WTC11 (cell line): Measurements from ENCODE around the gene GINS1. TPM values are rescaled to one million over a fixed set of nuclear protein-coding genes. Genes with fewer than 3 reads are reported as not detected.

Experiments
- ATAC-seq: fragments of 200-7000 bp; cut with Tn5 transposase; 2 replicates; pipeline ENCODE4 v1.10.0; 2021; ENCODE audit warnings: mild to moderate bottlenecking, moderate library complexity
- CTCF ChIA-PET: fragments of 300-600 bp; sonication (Branson Sonifier 250); formaldehyde crosslinking; loops from one replicate; lab custom pipeline; 2021; ENCODE audit warnings: antibody characterized with exemption; lab: Charles Lee
- POLR2A ChIA-PET: fragments of 350-600 bp; sonication (Branson Sonifier 250); formaldehyde crosslinking; loops from one replicate; lab custom pipeline; 2021; ENCODE audit warnings: antibody characterized with exemption; lab: Charles Lee
- DNase-seq: peaks from one replicate; pipeline ENCODE4 v3.0.0; 2021; ENCODE audit warnings: low spot score
- H3K27ac Mint-ChIP-seq: 2 replicates; pipeline ENCODE4 v1.8.0; 2021; ENCODE audit warnings: mixed read lengths
- H3K27me3 Mint-ChIP-seq: 2 replicates; pipeline ENCODE4 v1.8.0; 2021; ENCODE audit warnings: low read depth, mild to moderate bottlenecking, moderate library complexity, mixed read lengths
- H3K36me3 Mint-ChIP-seq: 2 replicates; pipeline ENCODE4 v1.8.0; 2021; ENCODE audit warnings: mixed read lengths
- H3K4me1 Mint-ChIP-seq: 2 replicates; pipeline ENCODE4 v1.8.0; 2022; ENCODE audit warnings: mixed read lengths
- H3K4me3 Mint-ChIP-seq: 2 replicates; pipeline ENCODE4 v1.8.0; 2021; ENCODE audit warnings: mild to moderate bottlenecking, moderate library complexity, mixed read lengths
- H3K9me3 Mint-ChIP-seq: 2 replicates; pipeline ENCODE4 v1.8.0; 2021; ENCODE audit warnings: mixed read lengths
- CREB1 ChIP-seq: sonication (generic); formaldehyde crosslinking; IDR thresholded peaks from 2 replicates; pipeline ENCODE4 v1.8.0; 2023; ENCODE audit warnings: mild to moderate bottlenecking, missing genetic modification reagents
- EMX1 ChIP-seq: fragments of 250-450 bp; sonication (Bioruptor Pico); IDR thresholded peaks from 2 replicates; pipeline ENCODE4 v1.8.0; 2021; ENCODE audit warnings: mild to moderate bottlenecking
- FOXP1 ChIP-seq: sonication (generic); formaldehyde crosslinking; IDR thresholded peaks from 2 replicates; pipeline ENCODE4 v1.8.0; 2022; ENCODE audit warnings: missing genetic modification reagents, mild to moderate bottlenecking, moderate library complexity, borderline replicate concordance
- HMGA2 ChIP-seq: fragments of 250-450 bp; sonication (Bioruptor Pico); IDR thresholded peaks from 2 replicates; pipeline ENCODE4 v1.4.0; 2021; ENCODE audit warnings: mild to moderate bottlenecking, moderate library complexity
- KAT7 ChIP-seq: sonication (generic); formaldehyde crosslinking; IDR thresholded peaks from 2 replicates; pipeline ENCODE4 v1.8.1; 2023; ENCODE audit warnings: missing genetic modification reagents, mild to moderate bottlenecking, borderline replicate concordance
- NFATC4 ChIP-seq: fragments of 250-450 bp; sonication (Bioruptor Pico); IDR thresholded peaks from 2 replicates; pipeline ENCODE4 v1.9.0; 2021; ENCODE audit warnings: mild to moderate bottlenecking
- NFYB ChIP-seq: sonication (generic); formaldehyde crosslinking; conservative IDR thresholded peaks from 2 replicates; pipeline ENCODE4 v1.8.0; 2022; ENCODE audit warnings: low read depth, missing genetic modification reagents
- RELA ChIP-seq: sonication (generic); formaldehyde crosslinking; IDR thresholded peaks from 2 replicates; pipeline ENCODE4 v1.8.1; 2022; ENCODE audit warnings: missing genetic modification reagents, mild to moderate bottlenecking, borderline replicate concordance
- RORB ChIP-seq: fragments of 250-450 bp; sonication (Bioruptor Pico); IDR thresholded peaks from 2 replicates; pipeline ENCODE4 v1.9.0; 2021; ENCODE audit warnings: mild to moderate bottlenecking
- SMAD4 ChIP-seq: sonication (generic); formaldehyde crosslinking; IDR thresholded peaks from 2 replicates; pipeline ENCODE4 v1.8.0; 2022; ENCODE audit warnings: mild to moderate bottlenecking, missing genetic modification reagents
- SOX15 ChIP-seq: fragments of 250-450 bp; sonication (Bioruptor Pico); IDR thresholded peaks from 2 replicates; pipeline ENCODE4 v1.9.0; 2021; ENCODE audit warnings: mild to moderate bottlenecking
- TEAD1 ChIP-seq: sonication (generic); formaldehyde crosslinking; IDR thresholded peaks from 2 replicates; pipeline ENCODE4 v1.8.0; 2022; ENCODE audit warnings: mild to moderate bottlenecking, missing genetic modification reagents
- ZNF219 ChIP-seq: sonication (generic); formaldehyde crosslinking; IDR thresholded peaks from 2 replicates; pipeline ENCODE4 v1.8.0; 2023; ENCODE audit warnings: missing genetic modification reagents, mild to moderate bottlenecking, borderline replicate concordance
- ZNF396 ChIP-seq: fragments of 250-450 bp; sonication (Bioruptor Pico); IDR thresholded peaks from 2 replicates; pipeline ENCODE4 v1.8.0; 2021; ENCODE audit warnings: mild to moderate bottlenecking, moderate library complexity, borderline replicate concordance
- ZNF532 ChIP-seq: fragments of 250-450 bp; sonication (Bioruptor Pico); IDR thresholded peaks from 2 replicates; pipeline ENCODE4 v1.9.0; 2021; ENCODE audit warnings: mild to moderate bottlenecking, borderline replicate concordance
- ZNF671 ChIP-seq: fragments of 250-450 bp; sonication (Bioruptor Pico); IDR thresholded peaks from 2 replicates; pipeline ENCODE4 v1.8.0; 2021; ENCODE audit warnings: mild to moderate bottlenecking
- total RNA-seq: library from RNA; stranded (reverse); gene quantifications from 3 replicates; pipeline ENCODE4 v1.2.3, GENCODE V29; 2021
- TF ChIP-seq, protein P1 (sequence below): sonication (generic); formaldehyde crosslinking; IDR thresholded peaks from 2 replicates; pipeline ENCODE4 v1.8.0; 2022; ENCODE audit warnings: mild to moderate bottlenecking, missing genetic modification reagents
- TF ChIP-seq, protein P2 (sequence below): fragments of 250-450 bp; sonication (Bioruptor Pico); IDR thresholded peaks from 2 replicates; pipeline ENCODE4 v1.9.0; 2021; ENCODE audit warnings: moderate library complexity, mild to moderate bottlenecking, inconsistent platforms, borderline replicate concordance
- TF ChIP-seq, protein P3 (sequence below): sonication (generic); formaldehyde crosslinking; IDR thresholded peaks from 2 replicates; pipeline ENCODE4 v1.8.1; 2023; ENCODE audit warnings: mild to moderate bottlenecking, missing genetic modification reagents, moderate library complexity
- TF ChIP-seq, protein P4 (sequence below): fragments of 250-450 bp; sonication (Bioruptor Pico); IDR thresholded peaks from 2 replicates; pipeline ENCODE4 v1.9.0; 2021; ENCODE audit warnings: mild to moderate bottlenecking
- TF ChIP-seq, protein P5 (sequence below): sonication (generic); formaldehyde crosslinking; IDR thresholded peaks from 2 replicates; pipeline ENCODE4 v1.8.1; 2023; ENCODE audit warnings: mild to moderate bottlenecking, missing genetic modification reagents, moderate library complexity

GINS1 gene
- total RNA-seq, 1 experiment from 2014 or later, result 70.4 TPM

DNA sequence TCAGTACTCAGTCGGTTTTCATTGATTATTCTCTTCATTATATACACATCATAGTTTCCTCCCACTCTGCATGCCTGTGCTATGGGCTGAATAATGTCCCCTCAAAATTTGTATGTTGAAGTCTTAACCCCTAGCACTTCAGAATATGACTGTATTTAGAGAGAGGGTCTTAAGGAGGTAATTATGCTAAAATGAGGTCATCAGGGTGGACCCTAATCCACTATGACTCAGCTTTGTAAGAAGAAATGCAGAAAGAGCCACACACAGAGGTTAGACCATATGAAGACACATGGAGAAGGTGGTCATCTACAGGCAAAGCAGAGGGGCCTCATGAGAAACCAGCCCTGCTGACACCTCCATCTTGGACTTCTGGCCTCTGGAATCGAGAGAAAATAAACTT is 32.6 kb upstream of the GINS1 start:
- no peak for ATAC-seq
- ChIA-PET CTCF (no interaction called here), POLR2A (no interaction called here)
- TF ChIP-seq RORB (CRISPR knock-in tag), result no peak
- TF ChIP-seq ZNF396 (CRISPR knock-in tag), result no peak
- TF ChIP-seq, protein P1, sequence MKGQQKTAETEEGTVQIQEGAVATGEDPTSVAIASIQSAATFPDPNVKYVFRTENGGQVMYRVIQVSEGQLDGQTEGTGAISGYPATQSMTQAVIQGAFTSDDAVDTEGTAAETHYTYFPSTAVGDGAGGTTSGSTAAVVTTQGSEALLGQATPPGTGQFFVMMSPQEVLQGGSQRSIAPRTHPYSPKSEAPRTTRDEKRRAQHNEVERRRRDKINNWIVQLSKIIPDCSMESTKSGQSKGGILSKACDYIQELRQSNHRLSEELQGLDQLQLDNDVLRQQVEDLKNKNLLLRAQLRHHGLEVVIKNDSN, result no peak
- TF ChIP-seq NFATC4 (CRISPR knock-in tag), result no peak
- TF ChIP-seq, protein P2, sequence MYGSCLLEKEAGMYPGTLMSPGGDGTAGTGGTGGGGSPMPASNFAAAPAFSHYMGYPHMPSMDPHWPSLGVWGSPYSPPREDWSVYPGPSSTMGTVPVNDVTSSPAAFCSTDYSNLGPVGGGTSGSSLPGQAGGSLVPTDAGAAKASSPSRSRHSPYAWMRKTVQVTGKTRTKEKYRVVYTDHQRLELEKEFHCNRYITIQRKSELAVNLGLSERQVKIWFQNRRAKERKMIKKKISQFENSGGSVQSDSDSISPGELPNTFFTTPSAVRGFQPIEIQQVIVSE (CRISPR knock-in tag), result no peak
- TF ChIP-seq SMAD4, result no peak
- TF ChIP-seq CREB1 (CRISPR knock-in tag), result no peak
- Mint-ChIP-seq H3K27ac (peak overlapping the region; percentile 41; the same call in 1 of the 2 replicates), H3K36me3 (peaks cover 31% of the 10 kb centered on the region), H3K27me3 (no peaks in the 10 kb centered on the region), H3K9me3 (peaks cover 17% of the 10 kb centered on the region), H3K4me3 (no peak overlapping the region), H3K4me1 (peaks cover 20% of the 10 kb centered on the region)
- no peak for DNase-seq

GRCh38 chr20:25376236-25376635 is 31.2 kb upstream of the GINS1 start:
- CTCF ChIA-PET, result no interaction called here
- no peaks in the 10 kb centered on the region for H3K27me3 Mint-ChIP-seq
- peaks cover 17% of the 10 kb centered on the region for H3K9me3 Mint-ChIP-seq
- peaks cover 10% of the 10 kb centered on the region for H3K4me1 Mint-ChIP-seq
- TF ChIP-seq, protein P3, sequence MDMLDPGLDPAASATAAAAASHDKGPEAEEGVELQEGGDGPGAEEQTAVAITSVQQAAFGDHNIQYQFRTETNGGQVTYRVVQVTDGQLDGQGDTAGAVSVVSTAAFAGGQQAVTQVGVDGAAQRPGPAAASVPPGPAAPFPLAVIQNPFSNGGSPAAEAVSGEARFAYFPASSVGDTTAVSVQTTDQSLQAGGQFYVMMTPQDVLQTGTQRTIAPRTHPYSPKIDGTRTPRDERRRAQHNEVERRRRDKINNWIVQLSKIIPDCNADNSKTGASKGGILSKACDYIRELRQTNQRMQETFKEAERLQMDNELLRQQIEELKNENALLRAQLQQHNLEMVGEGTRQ (CRISPR knock-in tag), result no peak
- TF ChIP-seq HMGA2 (no peak), RELA (no peak), SOX15 (CRISPR knock-in tag) (no peak), ZNF219 (CRISPR knock-in tag) (no peak), FOXP1 (CRISPR knock-in tag) (no peak), KAT7 (CRISPR knock-in tag) (no peak), NFYB (CRISPR knock-in tag) (no peak), EMX1 (CRISPR knock-in tag) (no peak), ZNF671 (CRISPR knock-in tag) (no peak), TEAD1 (CRISPR knock-in tag) (no peak), ZNF532 (CRISPR knock-in tag) (no peak)
- TF ChIP-seq, protein P4, sequence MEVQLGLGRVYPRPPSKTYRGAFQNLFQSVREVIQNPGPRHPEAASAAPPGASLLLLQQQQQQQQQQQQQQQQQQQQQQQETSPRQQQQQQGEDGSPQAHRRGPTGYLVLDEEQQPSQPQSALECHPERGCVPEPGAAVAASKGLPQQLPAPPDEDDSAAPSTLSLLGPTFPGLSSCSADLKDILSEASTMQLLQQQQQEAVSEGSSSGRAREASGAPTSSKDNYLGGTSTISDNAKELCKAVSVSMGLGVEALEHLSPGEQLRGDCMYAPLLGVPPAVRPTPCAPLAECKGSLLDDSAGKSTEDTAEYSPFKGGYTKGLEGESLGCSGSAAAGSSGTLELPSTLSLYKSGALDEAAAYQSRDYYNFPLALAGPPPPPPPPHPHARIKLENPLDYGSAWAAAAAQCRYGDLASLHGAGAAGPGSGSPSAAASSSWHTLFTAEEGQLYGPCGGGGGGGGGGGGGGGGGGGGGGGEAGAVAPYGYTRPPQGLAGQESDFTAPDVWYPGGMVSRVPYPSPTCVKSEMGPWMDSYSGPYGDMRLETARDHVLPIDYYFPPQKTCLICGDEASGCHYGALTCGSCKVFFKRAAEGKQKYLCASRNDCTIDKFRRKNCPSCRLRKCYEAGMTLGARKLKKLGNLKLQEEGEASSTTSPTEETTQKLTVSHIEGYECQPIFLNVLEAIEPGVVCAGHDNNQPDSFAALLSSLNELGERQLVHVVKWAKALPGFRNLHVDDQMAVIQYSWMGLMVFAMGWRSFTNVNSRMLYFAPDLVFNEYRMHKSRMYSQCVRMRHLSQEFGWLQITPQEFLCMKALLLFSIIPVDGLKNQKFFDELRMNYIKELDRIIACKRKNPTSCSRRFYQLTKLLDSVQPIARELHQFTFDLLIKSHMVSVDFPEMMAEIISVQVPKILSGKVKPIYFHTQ (CRISPR knock-in tag), result no peak
- TF ChIP-seq, protein P5, sequence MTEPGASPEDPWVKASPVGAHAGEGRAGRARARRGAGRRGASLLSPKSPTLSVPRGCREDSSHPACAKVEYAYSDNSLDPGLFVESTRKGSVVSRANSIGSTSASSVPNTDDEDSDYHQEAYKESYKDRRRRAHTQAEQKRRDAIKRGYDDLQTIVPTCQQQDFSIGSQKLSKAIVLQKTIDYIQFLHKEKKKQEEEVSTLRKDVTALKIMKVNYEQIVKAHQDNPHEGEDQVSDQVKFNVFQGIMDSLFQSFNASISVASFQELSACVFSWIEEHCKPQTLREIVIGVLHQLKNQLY (CRISPR knock-in tag), result no peak
- no peak overlapping the region for H3K4me3 Mint-ChIP-seq
- H3K27ac Mint-ChIP-seq, result no peak overlapping the region
- POLR2A ChIA-PET, result no interaction called here
- ATAC-seq (no peak), DNase-seq (no peak)
- H3K36me3 Mint-ChIP-seq, result peaks cover 31% of the 10 kb centered on the region
